ENCODE measurements around the gene DOHH.
"Not testable (repeated sequence)": the region's sequence is repeated elsewhere in the genome, so short reads cannot be mapped to it uniquely, and the experiment has no call there.

The DOHH gene

GRCh38 chr19:3452171-3452941, 48.1 kb downstream of the DOHH start:
- H3K9me3 ChIP-seq (ENCODE audit: control insufficient read depth, insufficient read depth, low read length): no peaks in the 10 kb centered on the region
- H3K9ac ChIP-seq (ENCODE audit: low read depth, low read length): no peak overlapping the region
- H3K4me1 ChIP-seq (ENCODE audit: insufficient read depth, low read length): peaks cover 2% of the 10 kb centered on the region; the same call in 1 of the 2 replicates
- no peaks in the 10 kb centered on the region for H3K36me3 ChIP-seq (ENCODE audit: insufficient read depth, low read length)

- H3K4me1 ChIP-seq (ENCODE audit: insufficient read depth, low read length): no peaks in the 10 kb centered on the region; the same call in 1 of the 2 replicates
- H3K9me3 ChIP-seq (ENCODE audit: control insufficient read depth, insufficient read depth, low read length): no peaks in the 10 kb centered on the region
- no peak overlapping the region for H3K9ac ChIP-seq (ENCODE audit: low read depth, low read length)
- H3K36me3 ChIP-seq (ENCODE audit: insufficient read depth, low read length): no peaks in the 10 kb centered on the region
Observed at GRCh38 chr19:3451451-3451866, 49.0 kb downstream of the DOHH start.

GRCh38 chr19:3450796-3451411, 49.6 kb downstream of the DOHH start:
- Histone ChIP-seq H3K4me1 (ENCODE audit: insufficient read depth, low read length) (no peaks in the 10 kb centered on the region; the same call in 1 of the 2 replicates), H3K9ac (ENCODE audit: low read depth, low read length) (no peak overlapping the region), H3K9me3 (ENCODE audit: control insufficient read depth, insufficient read depth, low read length) (no peaks in the 10 kb centered on the region), H3K36me3 (ENCODE audit: insufficient read depth, low read length) (no peaks in the 10 kb centered on the region)

- Histone ChIP-seq H3K36me3 (ENCODE audit: insufficient read depth, low read length) (no peaks in the 10 kb centered on the region), H3K9ac (ENCODE audit: low read depth, low read length) (no peak overlapping the region), H3K9me3 (ENCODE audit: control insufficient read depth, insufficient read depth, low read length) (no peaks in the 10 kb centered on the region), H3K4me1 (ENCODE audit: insufficient read depth, low read length) (peaks cover 6% of the 10 kb centered on the region)
Observed at GRCh38 chr19:3448616-3449334, 51.7 kb downstream of the DOHH start.

GRCh38 chr19:3446657-3447056, 53.8 kb downstream of the DOHH start:
- H3K36me3 ChIP-seq (ENCODE audit: insufficient read depth, low read length); H3K4me1 ChIP-seq (ENCODE audit: insufficient read depth, low read length); H3K9me3 ChIP-seq (ENCODE audit: control insufficient read depth, insufficient read depth, low read length); H3K9ac ChIP-seq (ENCODE audit: low read depth, low read length): not testable (repeated sequence)

- Histone ChIP-seq H3K9me3 (ENCODE audit: control insufficient read depth, insufficient read depth, low read length) (no peaks in the 10 kb centered on the region), H3K9ac (ENCODE audit: low read depth, low read length) (peak overlapping the region; percentile 10; the same call in 1 of the 2 replicates)
Observed at GRCh38 chr19:3444695-3445234, 55.7 kb downstream of the DOHH start.

GRCh38 chr19:3443840-3444694, 56.4 kb downstream of the DOHH start:
- H3K4me1 ChIP-seq (ENCODE audit: insufficient read depth, low read length): peaks cover 10% of the 10 kb centered on the region
- H3K36me3 ChIP-seq (ENCODE audit: insufficient read depth, low read length): no peaks in the 10 kb centered on the region
- H3K9ac ChIP-seq (ENCODE audit: low read depth, low read length): peak overlapping the region; percentile 10; the same call in 1 of the 2 replicates
- H3K9me3 ChIP-seq (ENCODE audit: control insufficient read depth, insufficient read depth, low read length): no peaks in the 10 kb centered on the region

More at GRCh38 chr19:3444695-3445234, 55.7 kb downstream of the DOHH start:
- H3K4me1 ChIP-seq (ENCODE audit: insufficient read depth, low read length): peaks cover 10% of the 10 kb centered on the region
- H3K36me3 ChIP-seq (ENCODE audit: insufficient read depth, low read length): no peaks in the 10 kb centered on the region

GRCh38 chr19:3442487-3443071, 57.9 kb downstream of the DOHH start:
- Histone ChIP-seq H3K4me1 (ENCODE audit: insufficient read depth, low read length) (peaks cover 10% of the 10 kb centered on the region), H3K9ac (ENCODE audit: low read depth, low read length) (no peak overlapping the region), H3K36me3 (ENCODE audit: insufficient read depth, low read length) (no peaks in the 10 kb centered on the region), H3K9me3 (ENCODE audit: control insufficient read depth, insufficient read depth, low read length) (no peaks in the 10 kb centered on the region)

- Histone ChIP-seq H3K36me3 (ENCODE audit: insufficient read depth, low read length) (no peaks in the 10 kb centered on the region), H3K9me3 (ENCODE audit: control insufficient read depth, insufficient read depth, low read length) (no peaks in the 10 kb centered on the region), H3K9ac (ENCODE audit: low read depth, low read length) (no peak overlapping the region), H3K4me1 (ENCODE audit: insufficient read depth, low read length) (peaks cover 10% of the 10 kb centered on the region)
Observed at GRCh38 chr19:3441986-3442329, 58.5 kb downstream of the DOHH start.

GRCh38 chr19:3441089-3441985, 59.1 kb downstream of the DOHH start:
- no peaks in the 10 kb centered on the region for H3K9me3 ChIP-seq (ENCODE audit: control insufficient read depth, insufficient read depth, low read length)
- no peak overlapping the region for H3K9ac ChIP-seq (ENCODE audit: low read depth, low read length)
- H3K36me3 ChIP-seq (ENCODE audit: insufficient read depth, low read length): no peaks in the 10 kb centered on the region
- H3K4me1 ChIP-seq (ENCODE audit: insufficient read depth, low read length): peaks cover 10% of the 10 kb centered on the region
